Common myeloid progenitor, CD34-positive (primary cell): ENCODE data around the gene CSF1. TPM values are rescaled to one million over a fixed set of nuclear protein-coding genes. Genes with fewer than 3 reads are reported as not detected.
"Not testable (repeated sequence)": the region's sequence is repeated elsewhere in the genome, so short reads cannot be mapped to it uniquely, and the experiment has no call there.

ENCODE experiments used
- CTCF ChIA-PET: fragments of 350-600 bp; sonication (Branson Sonifier 250); formaldehyde crosslinking; loops from one replicate; lab custom pipeline; 2021; ENCODE audit warnings: antibody characterized with exemption; lab: Charles Lee
- POLR2A ChIA-PET: fragments of 350-600 bp; sonication (Branson Sonifier 250); formaldehyde crosslinking; loops from one replicate; lab custom pipeline; 2021; ENCODE audit warnings: antibody characterized with exemption; lab: Charles Lee
- DNase-seq, 3 donors: peaks; one replicate each; pipeline versions ENCODE4 v3.0.0 to v3.0.0-alpha.2; 2013
- H3K27ac ChIP-seq, 2 experiments: 1 replicate in 1 of 2; 2 replicates in 1 of 2; pipeline ENCODE4 v1.7.0; 2013; ENCODE audit warnings: inconsistent platforms in 2 of 2, low read length in 2 of 2, mild to moderate bottlenecking in 2 of 2, low read depth in 1 of 2, moderate library complexity in 1 of 2; ENCODE audit not compliant: severe bottlenecking in 2 of 2, insufficient read depth in 1 of 2, poor library complexity in 1 of 2
- H3K27me3 ChIP-seq, 5 experiments: replicated peaks in 2 of 5; 1 replicate in 3 of 5; 2 replicates in 2 of 5; pipeline versions ENCODE4 v1.6.1 to v1.7.0; 2013; ENCODE audit warnings: low read length in 4 of 5, mild to moderate bottlenecking in 2 of 5, moderate library complexity in 2 of 5, inconsistent platforms in 1 of 5; ENCODE audit not compliant: insufficient read depth in 5 of 5, control insufficient read depth in 4 of 5
- H3K36me3 ChIP-seq, 4 experiments: 1 replicate in 2 of 4; 2 replicates in 2 of 4; pipeline versions ENCODE4 v1.6.1 to v1.7.0; 2013; ENCODE audit warnings: low read length in 3 of 4, control low read depth in 1 of 4, mild to moderate bottlenecking in 1 of 4; ENCODE audit not compliant: control insufficient read depth in 4 of 4, insufficient read depth in 4 of 4
- H3K4me1 ChIP-seq, 4 experiments: 1 replicate in 3 of 4; 2 replicates in 1 of 4; pipeline versions ENCODE4 v1.6.1 to v1.7.1; 2013; ENCODE audit warnings: low read length in 3 of 4, mild to moderate bottlenecking in 3 of 4, control low read depth in 1 of 4, inconsistent platforms in 1 of 4, moderate library complexity in 1 of 4; ENCODE audit not compliant: control insufficient read depth in 4 of 4, insufficient read depth in 4 of 4; ENCODE audit errors: control extremely low read depth in 1 of 4
- H3K4me3 ChIP-seq, 7 experiments: 1 replicate in 4 of 7; 2 replicates in 3 of 7; pipeline versions ENCODE4 v1.5.1 to v1.7.0; 2013; ENCODE audit warnings: mild to moderate bottlenecking in 7 of 7, low read length in 6 of 7, moderate library complexity in 6 of 7, inconsistent platforms in 2 of 7, low read depth in 2 of 7, control low read depth in 1 of 7; ENCODE audit not compliant: insufficient read depth in 4 of 7, control insufficient read depth in 1 of 7; ENCODE audit errors: extremely low read depth in 1 of 7
- H3K9me3 ChIP-seq, 5 experiments: 1 replicate in 4 of 5; 2 replicates in 1 of 5; pipeline versions ENCODE4 v1.6.1 to v1.7.1; 2013; ENCODE audit warnings: low read length in 4 of 5, mild to moderate bottlenecking in 2 of 5, inconsistent platforms in 1 of 5, low read depth in 1 of 5, moderate library complexity in 1 of 5; ENCODE audit not compliant: control insufficient read depth in 4 of 5, insufficient read depth in 2 of 5; ENCODE audit errors: control extremely low read depth in 1 of 5
- WGBS: methylation state at CpG from one replicate; pipeline ENCODE4 v1.1.5; 2013; ENCODE audit not compliant: insufficient coverage; 5-methylcytosine and 5-hydroxymethylcytosine counted together
- polyA plus RNA-seq: library from polyadenylated mRNA; unstranded; fragments of 120-200 nt; gene quantifications from one replicate; pipeline ENCODE4 v1.2.1, GENCODE V29; 2013

Gene CSF1
- 10.4 TPM for polyA plus RNA-seq

GRCh38 chr1:109910123-109910962, at the start of gene CSF1:
Gene CSF1, plus strand, starts transcription at chr1:109910849. Its CDS starts 175 bp downstream, at chr1:109911024.
- CTCF ChIA-PET, result no interaction called here
- Histone ChIP-seq H3K36me3 (no peaks in the 10 kb centered on the region), H3K4me1 (peaks cover 2 to 17% (median 14%) of the 10 kb centered on the region in 4 experiments), H3K4me3 (peak within 1 kb of the TSS; percentile 35 to 85 (median 69)), H3K27me3 (peaks cover 0 to 39% (median 19%) of the 10 kb centered on the region in 5 experiments), H3K27ac (peak within 1 kb of the TSS in 1 of 2 experiments; percentile 59), H3K9me3 (no peaks in the 10 kb centered on the region)
- POLR2A ChIA-PET, result interaction anchor here (0.7 to 1.1 kb wide), 2 partner anchors 30 to 105 kb away, joined by 3 read pairs; no protein-coding TSS in a partner anchor
- DNase-seq, result peak; percentile 58 to 90 (median 88)
- 0% methylated on average over 15 of the region's 45 CpGs for WGBS

- H3K36me3 ChIP-seq, CTCF ChIA-PET, H3K4me3 ChIP-seq, DNase-seq, POLR2A ChIA-PET, H3K4me1 ChIP-seq, H3K9me3 ChIP-seq, H3K27ac ChIP-seq, H3K27me3 ChIP-seq: not testable (repeated sequence)
- 100% methylated on average over 1 of the region's 2 CpGs for WGBS
These were observed 49.0 kb upstream of the CSF1 start for GRCh38 chr1:109861616-109862015.

GRCh38 chr1:109863667-109864046, 47.0 kb upstream of the CSF1 start:
- H3K27me3 ChIP-seq, result peaks cover 0 to 2% (median 0%) of the 10 kb centered on the region in 5 experiments
- H3K9me3 ChIP-seq, result peaks cover 0 to 4% (median 0%) of the 10 kb centered on the region in 5 experiments
- no peaks in the 10 kb centered on the region for H3K36me3 ChIP-seq
- H3K4me1 ChIP-seq, result peaks cover 0 to 8% (median 3%) of the 10 kb centered on the region in 4 experiments
- H3K4me3 ChIP-seq, result peak overlapping the region in 1 of 7 experiments; percentile 40
- peak overlapping the region in 1 of 2 experiments; percentile 4 for H3K27ac ChIP-seq
- ChIA-PET CTCF (interaction anchor here (1.4 to 1.8 kb wide), 2 partner anchors 56 to 121 kb away, joined by 4 to 5 read pairs; partner anchors contain the start of gene AHCYL1), POLR2A (no interaction called here)
- no peak for DNase-seq

GRCh38 chr1:109864047-109864822, 46.4 kb upstream of the CSF1 start:
- H3K27me3 ChIP-seq, result peaks cover 0 to 2% (median 0%) of the 10 kb centered on the region in 5 experiments
- CTCF ChIA-PET, result interaction anchor here (0.8 to 1.8 kb wide), 3 partner anchors 57 to 121 kb away, joined by 4 to 5 read pairs (median 4); partner anchors contain the start of gene AHCYL1
- peaks cover 0 to 4% (median 0%) of the 10 kb centered on the region in 5 experiments for H3K9me3 ChIP-seq
- H3K36me3 ChIP-seq, result no peaks in the 10 kb centered on the region
- 94% methylated on average over 4 of the region's 5 CpGs for WGBS
- H3K4me3 ChIP-seq, result peak overlapping the region in 1 of 7 experiments; percentile 40
- peak overlapping the region in 1 of 2 experiments; percentile 4 for H3K27ac ChIP-seq
- DNase-seq, result peak; percentile 82 to 93 (median 90)
- POLR2A ChIA-PET, result interaction anchor here (0.6 kb wide), 1 partner anchor 8 kb away, joined by 3 read pairs; no protein-coding TSS in a partner anchor
- H3K4me1 ChIP-seq, result peaks cover 0 to 8% (median 3%) of the 10 kb centered on the region in 4 experiments

- ChIA-PET POLR2A (no interaction called here), CTCF (interaction anchor here (0.8 to 1.4 kb wide), 2 partner anchors 115 to 120 kb away, joined by 4 to 5 read pairs; partner anchors contain the start of gene AHCYL1)
- DNase-seq, result no peak
- peaks cover 0 to 2% (median 0%) of the 10 kb centered on the region in 5 experiments for H3K27me3 ChIP-seq
- H3K27ac ChIP-seq, result no peak overlapping the region
- no peaks in the 10 kb centered on the region for H3K36me3 ChIP-seq
- H3K4me3 ChIP-seq, result no peak overlapping the region
- peaks cover 0 to 4% (median 0%) of the 10 kb centered on the region in 5 experiments for H3K9me3 ChIP-seq
- WGBS, result 93% methylated on average over 12 of the region's 12 CpGs
- peaks cover 0 to 8% (median 3%) of the 10 kb centered on the region in 4 experiments for H3K4me1 ChIP-seq
These were observed 45.6 kb upstream of the CSF1 start for GRCh38 chr1:109864930-109865612.

- H3K9me3 ChIP-seq, result peaks cover 0 to 4% (median 0%) of the 10 kb centered on the region in 5 experiments
- DNase-seq, result no peak
- ChIA-PET POLR2A (no interaction called here), CTCF (interaction anchor here (0.9 kb wide), 1 partner anchor 74 kb away, joined by 3 read pairs; no protein-coding TSS in a partner anchor)
- peaks cover 0 to 2% (median 0%) of the 10 kb centered on the region in 5 experiments for H3K27me3 ChIP-seq
- H3K4me3 ChIP-seq, result no peak overlapping the region
- no peaks in the 10 kb centered on the region for H3K36me3 ChIP-seq
- H3K4me1 ChIP-seq, result peaks cover 0 to 8% (median 3%) of the 10 kb centered on the region in 4 experiments
- no CpG with 5 or more reads among the region's 2 CpGs for WGBS
- no peak overlapping the region for H3K27ac ChIP-seq
These were observed 44.6 kb upstream of the CSF1 start for GRCh38 chr1:109866071-109866470.
